ENCODE measurements around the gene ZNRF1. TPM values are rescaled to one million over a fixed set of nuclear protein-coding genes. Genes with fewer than 3 reads are reported as not detected.

The ZNRF1 gene
- total and polyA plus RNA-seq, 10 of the 15 experiments (the other 5 are each of a cell fraction or from before 2014, with no cell fraction given) = 5.8 to 25.9 (median 14.3) TPM

- Histone ChIP-seq H3K27ac (ENCODE audit: control insufficient read depth, insufficient read depth) (no peak overlapping the region), H3K4me3 (no peak overlapping the region), H3K9me3 (replicated peaks; ENCODE audit: control insufficient read depth, insufficient read depth, low read length) (no peaks in the 10 kb centered on the region; the same call in 2 of the 3 replicates), H3K9ac (ENCODE audit: control insufficient read depth, insufficient read depth, low read length) (no peak overlapping the region), H3K4me2 (ENCODE audit: control insufficient read depth, insufficient read depth) (no peak overlapping the region), H3K79me2 (ENCODE audit: control insufficient read depth, insufficient read depth, low read length) (peaks cover 1% of the 10 kb centered on the region), H3K36me3 (ENCODE audit: control insufficient read depth in 2 of 2, insufficient read depth in 2 of 2, low read length in 1 of 2) (no peaks in the 10 kb centered on the region), H3K27me3 (replicated peaks in 1 of 2; ENCODE audit: control insufficient read depth in 2 of 2, insufficient read depth in 2 of 2, low read length in 1 of 2) (no peaks in the 10 kb centered on the region), H2AFZ (ENCODE audit: control insufficient read depth, low read depth, low read length) (no peak overlapping the region), H3K4me1 (ENCODE audit: control insufficient read depth, insufficient read depth, low read length) (0 out of 2 replicates have a peak, but pooled peaks cover 8% of the 10 kb centered on the region), H4K20me1 (ENCODE audit: control insufficient read depth, insufficient read depth) (no peaks in the 10 kb centered on the region)
- no peak for ATAC-seq
- TF ChIP-seq EGR1 (IDR thresholded peaks at IDR 0.05; ENCODE audit: borderline replicate concordance in 1 of 2, low read depth in 2 of 2, low read length in 2 of 2) (no peak), IKZF2 (IDR thresholded peaks at IDR 0.05) (no peak), ZBTB40 (IDR thresholded peaks at IDR 0.05; ENCODE audit: borderline replicate concordance) (no peak), MLLT1 (IDR thresholded peaks at IDR 0.05) (no peak), RCOR1 (conservative IDR thresholded peaks at IDR 0.05; ENCODE audit: low read depth, low read length) (no peak), KAT2A (conservative IDR thresholded peaks at IDR 0.05; ENCODE audit: control insufficient read depth, low read depth, low read length) (no peak), ZNF622 (IDR thresholded peaks at IDR 0.05) (no peak), ZNF217 (IDR thresholded peaks at IDR 0.05) (no peak), IRF3 (IDR thresholded peaks at IDR 0.05) (no peak), CHD4 (IDR thresholded peaks at IDR 0.05) (no peak), CHD1 (IDR thresholded peaks at IDR 0.05; ENCODE audit: low read depth, low read length) (no peak), POLR2AphosphoS2 (IDR thresholded peaks at IDR 0.05; ENCODE audit: low read depth, low read length) (no peak), FOXM1 (IDR thresholded peaks at IDR 0.05; ENCODE audit: low read depth, low read length) (no peak), STAT1 (conservative IDR thresholded peaks at IDR 0.05) (no peak), MYC (IDR thresholded peaks at IDR 0.05; ENCODE audit: insufficient read depth, insufficient read length, insufficient replicate concordance, low read length, severe bottlenecking) (no peak), BACH1 (IDR thresholded peaks at IDR 0.05; ENCODE audit: borderline replicate concordance) (no peak), ZNF274 (IDR thresholded peaks at IDR 0.05; ENCODE audit: insufficient read depth, insufficient read length) (no peak), IRF5 (IDR thresholded peaks at IDR 0.05; ENCODE audit: borderline replicate concordance) (no peak)
- WGBS (ENCODE audit: insufficient coverage, insufficient replicate concordance, low lambda C conversion rate, missing lambda C conversion rate) = 68% methylated on average over 2 of the region's 2 CpGs
- ChIA-PET SMC1A (ENCODE audit: uncharacterized antibody, unreplicated experiment) (interaction anchor here (0.6 kb wide), 1 partner anchor 11 kb away, joined by 3 read pairs; no protein-coding TSS in a partner anchor), CTCF (interaction anchor here (1.1 kb wide), 1 partner anchor 9 kb away, joined by 3 read pairs; no protein-coding TSS in a partner anchor), RAD21 (ENCODE audit: unreplicated experiment) (no interaction called here), POLR2A (interaction anchor here (0.5 to 0.8 kb wide), 3 partner anchors 9 to 34 kb away, joined by 3 to 4 read pairs (median 3); no protein-coding TSS in a partner anchor)
- BruUV-seq (replicated peaks) = no TSS peak
- no peak for FAIRE-seq
- in situ Hi-C loops (cut with MboI) = no loop called here
- DNase-seq (ENCODE audit: low read depth, low spot score) = no peak
- intact Hi-C loops (cut with micrococcal nuclease; ENCODE audit: unreplicated experiment) = no loop called here
These were observed 55.7 kb downstream of the ZNRF1 start for GRCh38 chr16:75054556-75054947.

All from GM12878 (cell line).